Measurements from ENCODE around the gene MAMLD1. TPM values are rescaled to one million over a fixed set of nuclear protein-coding genes. Genes with fewer than 3 reads are reported as not detected.

The MAMLD1 gene
- total RNA-seq, 1 donor: 3.3 TPM

DNA sequence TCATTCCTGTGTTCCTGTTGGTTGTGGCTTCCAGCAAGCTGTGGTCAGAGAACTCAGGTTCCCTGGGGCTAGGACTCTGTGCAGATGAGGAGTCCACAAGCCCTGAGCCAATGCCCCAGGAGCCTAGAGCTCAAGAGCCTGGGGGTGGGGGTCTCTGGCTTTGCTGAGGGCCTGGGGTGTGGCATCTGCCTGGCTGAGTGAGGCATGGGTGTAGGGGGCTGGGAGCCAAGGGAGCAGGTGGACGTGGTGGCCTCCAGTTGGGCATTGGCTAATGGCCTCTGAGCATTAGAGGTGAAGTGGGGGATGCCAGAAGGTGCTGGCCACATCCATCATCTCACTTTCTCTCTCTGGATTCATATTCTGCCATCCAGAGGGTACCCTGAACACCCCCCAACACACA, 5.3 kb upstream of the MAMLD1 start:
- Histone ChIP-seq H3K36me3 (ENCODE audit: insufficient read depth, low read length) (no peaks in the 10 kb centered on the region), H4K20me1 (ENCODE audit: insufficient read depth, low read length) (no peaks in the 10 kb centered on the region), H3K4me1 (ENCODE audit: insufficient read depth, low read length) (peaks cover 5% of the 10 kb centered on the region), H3K27me3 (ENCODE audit: insufficient read depth, low read length) (no peaks in the 10 kb centered on the region), H3K4me2 (ENCODE audit: insufficient read depth, low read length) (no peak overlapping the region), H3K9me3 (ENCODE audit: low read depth, low read length) (no peaks in the 10 kb centered on the region), H3K79me2 (ENCODE audit: insufficient read depth, low read length) (no peaks in the 10 kb centered on the region), H2AFZ (ENCODE audit: low read length) (no peak overlapping the region), H3K27ac (ENCODE audit: low read depth, low read length) (no peak overlapping the region), H3K4me3 (ENCODE audit: insufficient read depth, low read length) (no peak overlapping the region)
- no peak for DNase-seq (ENCODE audit: insufficient read length, low spot score, missing footprints)
- no peak for TF ChIP-seq CTCF (IDR thresholded peaks at IDR 0.05; ENCODE audit: extremely low read depth, low read depth, low read length)

- no peak for TF ChIP-seq CTCF (IDR thresholded peaks at IDR 0.05; ENCODE audit: extremely low read depth, low read depth, low read length)
- no peak overlapping the region for H2AFZ ChIP-seq (ENCODE audit: low read length)
- H3K79me2 ChIP-seq (ENCODE audit: insufficient read depth, low read length): peaks cover 3% of the 10 kb centered on the region
- no peaks in the 10 kb centered on the region for H3K9me3 ChIP-seq (ENCODE audit: low read depth, low read length)
- no peak overlapping the region for H3K27ac ChIP-seq (ENCODE audit: low read depth, low read length)
- no peak overlapping the region for H3K4me2 ChIP-seq (ENCODE audit: insufficient read depth, low read length)
- no peak for DNase-seq (ENCODE audit: insufficient read length, low spot score, missing footprints)
- no peaks in the 10 kb centered on the region for H3K27me3 ChIP-seq (ENCODE audit: insufficient read depth, low read length)
- H4K20me1 ChIP-seq (ENCODE audit: insufficient read depth, low read length): no peaks in the 10 kb centered on the region
- no peaks in the 10 kb centered on the region for H3K36me3 ChIP-seq (ENCODE audit: insufficient read depth, low read length)
- no peak overlapping the region for H3K4me3 ChIP-seq (ENCODE audit: insufficient read depth, low read length)
- peaks cover 5% of the 10 kb centered on the region for H3K4me1 ChIP-seq (ENCODE audit: insufficient read depth, low read length)
Observed at GRCh38 chrX:150358651-150359050, 4.5 kb upstream of the MAMLD1 start.

- Histone ChIP-seq H3K79me2 (ENCODE audit: insufficient read depth, low read length) (peaks cover 10% of the 10 kb centered on the region), H3K4me1 (ENCODE audit: insufficient read depth, low read length) (peaks cover 5% of the 10 kb centered on the region), H2AFZ (ENCODE audit: low read length) (no peak overlapping the region), H3K27ac (ENCODE audit: low read depth, low read length) (no peak overlapping the region), H4K20me1 (ENCODE audit: insufficient read depth, low read length) (no peaks in the 10 kb centered on the region), H3K27me3 (ENCODE audit: insufficient read depth, low read length) (no peaks in the 10 kb centered on the region), H3K4me3 (ENCODE audit: insufficient read depth, low read length) (no peak overlapping the region), H3K36me3 (ENCODE audit: insufficient read depth, low read length) (no peaks in the 10 kb centered on the region), H3K4me2 (ENCODE audit: insufficient read depth, low read length) (no peak overlapping the region), H3K9me3 (ENCODE audit: low read depth, low read length) (no peaks in the 10 kb centered on the region)
- TF ChIP-seq CTCF (IDR thresholded peaks at IDR 0.05; ENCODE audit: extremely low read depth, low read depth, low read length): no peak
- DNase-seq (ENCODE audit: insufficient read length, low spot score, missing footprints): peak; percentile 74
Observed at GRCh38 chrX:150360331-150360730, 2.8 kb upstream of the MAMLD1 start.

DNA sequence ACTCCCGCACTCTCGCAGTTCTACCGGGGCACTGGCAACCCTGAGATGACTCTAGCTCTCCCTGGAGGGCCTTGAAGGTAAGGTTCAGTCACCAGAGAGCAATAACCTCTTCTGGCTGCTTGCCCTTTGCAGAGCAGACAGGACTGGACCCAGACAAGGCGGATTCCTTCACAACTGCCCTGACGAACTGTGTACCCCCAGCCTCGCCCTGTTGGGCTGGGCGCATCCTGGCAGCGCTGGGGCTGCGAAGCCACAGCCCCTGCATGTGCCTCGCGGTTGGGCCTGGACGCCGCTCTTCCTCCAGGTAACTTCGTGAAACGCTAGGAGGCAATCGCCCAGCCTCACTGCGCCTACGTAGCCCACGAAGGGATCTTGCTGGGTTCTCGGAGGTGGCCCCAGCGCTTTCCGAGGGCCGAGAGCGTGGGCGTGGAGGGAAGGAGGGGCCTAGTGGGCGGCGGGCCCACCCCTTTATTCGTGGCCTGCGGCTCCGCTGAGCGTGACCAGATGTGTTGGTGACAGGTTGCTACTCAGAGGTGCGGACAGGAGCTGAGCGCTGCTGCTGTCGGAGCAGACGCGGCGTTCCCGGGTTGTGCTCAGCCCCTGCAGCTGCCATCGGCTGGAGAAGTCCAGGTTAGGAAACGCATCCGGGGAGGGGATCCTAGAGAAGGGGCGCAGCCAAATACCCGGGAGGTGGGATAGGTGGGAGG, 1.9 kb upstream of the MAMLD1 start:
- no peaks in the 10 kb centered on the region for H3K9me3 ChIP-seq (ENCODE audit: low read depth, low read length)
- H3K27ac ChIP-seq (ENCODE audit: low read depth, low read length): no peak overlapping the region
- H3K36me3 ChIP-seq (ENCODE audit: insufficient read depth, low read length): no peaks in the 10 kb centered on the region
- no peak for DNase-seq (ENCODE audit: insufficient read length, low spot score, missing footprints)
- peaks cover 10% of the 10 kb centered on the region for H3K79me2 ChIP-seq (ENCODE audit: insufficient read depth, low read length)
- peak overlapping the region; percentile 78 for H3K4me3 ChIP-seq (ENCODE audit: insufficient read depth, low read length)
- H4K20me1 ChIP-seq (ENCODE audit: insufficient read depth, low read length): no peaks in the 10 kb centered on the region
- H3K4me2 ChIP-seq (ENCODE audit: insufficient read depth, low read length): peak overlapping the region; percentile 89
- no peak overlapping the region for H2AFZ ChIP-seq (ENCODE audit: low read length)
- H3K4me1 ChIP-seq (ENCODE audit: insufficient read depth, low read length): peaks cover 8% of the 10 kb centered on the region
- no peak for TF ChIP-seq CTCF (IDR thresholded peaks at IDR 0.05; ENCODE audit: extremely low read depth, low read depth, low read length)
- H3K27me3 ChIP-seq (ENCODE audit: insufficient read depth, low read length): no peaks in the 10 kb centered on the region

Measured in osteoblast (primary cell).